GM12865 (cell line): ENCODE results near the gene PNPLA5.

Experiments used
- DNase-seq: peaks from one replicate; pipeline ENCODE4 v3.0.0; 2010; ENCODE audit warnings: low read depth
- H3K4me3 ChIP-seq: 2 replicates; pipeline ENCODE4 v1.5.1; 2011; ENCODE audit warnings: mild to moderate bottlenecking, low read depth, low read length, control low read depth
- CTCF ChIP-seq: IDR thresholded peaks from 2 replicates; pipeline ENCODE4 v1.5.1; 2011; ENCODE audit warnings: low read length, control low read depth, low read depth, inconsistent platforms; ENCODE audit not compliant: insufficient read depth; ENCODE audit errors: missing control alignments

PNPLA5 gene

GRCh38 chr22:43854786-43855271, 37.0 kb downstream of the PNPLA5 start:
- DNase-seq, result no peak
- H3K4me3 ChIP-seq, result no peak overlapping the region
- no peak for TF ChIP-seq CTCF

GRCh38 chr22:43854121-43854785, 37.6 kb downstream of the PNPLA5 start:
- no peak for TF ChIP-seq CTCF
- no peak for DNase-seq
- H3K4me3 ChIP-seq, result no peak overlapping the region

- DNase-seq, result no peak
- no peak for TF ChIP-seq CTCF
- H3K4me3 ChIP-seq, result no peak overlapping the region
Measured at GRCh38 chr22:43853328-43853931, 38.4 kb downstream of the PNPLA5 start.

GRCh38 chr22:43852573-43853327, 39.1 kb downstream of the PNPLA5 start:
- no peak overlapping the region for H3K4me3 ChIP-seq
- DNase-seq, result no peak
- TF ChIP-seq CTCF, result no peak

- no peak for TF ChIP-seq CTCF
- H3K4me3 ChIP-seq, result no peak overlapping the region
- no peak for DNase-seq
Measured at GRCh38 chr22:43851979-43852307, 39.9 kb downstream of the PNPLA5 start.

- DNase-seq, result no peak
- TF ChIP-seq CTCF, result no peak
- no peak overlapping the region for H3K4me3 ChIP-seq
Measured at GRCh38 chr22:43851058-43851978, 40.5 kb downstream of the PNPLA5 start.
